Measurements from ENCODE around the gene RPTOR.
"Not testable (repeated sequence)": the region's sequence is repeated elsewhere in the genome, so short reads cannot be mapped to it uniquely, and the experiment has no call there.

Gene RPTOR

DNA sequence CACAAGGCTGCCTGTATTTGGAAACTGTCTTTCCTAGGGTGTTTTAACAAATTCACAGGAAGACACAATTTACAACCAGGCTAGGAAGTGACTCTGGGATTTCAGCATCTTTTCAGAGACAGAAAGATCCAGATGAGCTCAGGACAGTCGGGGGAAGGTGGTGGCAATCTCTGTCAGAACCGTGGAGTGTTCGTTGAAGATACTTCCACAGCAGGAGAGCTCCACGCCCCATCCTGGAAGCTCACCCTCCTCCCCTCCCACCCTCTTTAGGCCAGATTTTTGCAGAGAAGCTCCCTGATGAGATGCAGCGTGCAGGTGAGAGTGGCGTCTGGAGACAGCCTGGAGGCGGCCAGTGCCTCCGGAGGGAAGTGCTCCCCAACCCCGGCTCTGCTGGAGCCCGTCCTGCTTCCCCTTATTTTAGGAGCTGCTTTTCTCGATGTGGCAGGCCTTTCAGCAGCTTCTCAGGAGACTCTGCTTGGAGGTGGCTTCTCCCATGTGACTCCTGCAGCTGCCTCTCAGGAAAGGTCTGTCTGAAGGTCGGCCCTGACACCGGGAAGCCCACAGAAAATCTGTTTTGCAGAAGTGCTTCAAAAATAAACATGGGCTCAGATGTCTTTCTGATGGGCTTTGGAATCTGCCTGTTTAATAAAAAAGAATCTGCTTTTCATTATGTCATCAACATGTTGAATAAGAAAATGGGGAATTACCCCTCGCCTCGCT lies 260.6 kb downstream of the RPTOR start:
- DNase-seq, result no peak

- no peak for DNase-seq
Observed at GRCh38 chr17:80807014-80807413, 262.4 kb downstream of the RPTOR start.

DNA sequence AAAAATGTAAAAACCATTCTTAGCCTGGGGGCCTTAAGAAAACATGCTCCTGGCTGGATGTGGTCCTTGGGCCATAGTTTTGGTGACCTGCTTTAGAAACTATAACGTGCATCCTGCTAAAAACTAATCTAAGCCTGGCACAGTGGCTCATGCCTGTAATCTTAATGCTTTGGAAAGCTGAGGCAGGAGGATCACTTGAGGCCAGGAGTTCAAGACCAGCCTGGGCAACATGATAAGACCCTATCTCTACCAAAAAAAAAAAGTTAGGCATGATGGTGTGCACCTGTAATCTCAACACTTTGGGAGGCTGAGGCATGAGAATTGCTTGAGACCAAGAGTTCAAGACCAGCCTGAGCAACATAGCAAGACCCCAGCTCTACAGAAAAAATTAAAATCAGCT lies 263.2 kb downstream of the RPTOR start:
- no peak for DNase-seq

DNA sequence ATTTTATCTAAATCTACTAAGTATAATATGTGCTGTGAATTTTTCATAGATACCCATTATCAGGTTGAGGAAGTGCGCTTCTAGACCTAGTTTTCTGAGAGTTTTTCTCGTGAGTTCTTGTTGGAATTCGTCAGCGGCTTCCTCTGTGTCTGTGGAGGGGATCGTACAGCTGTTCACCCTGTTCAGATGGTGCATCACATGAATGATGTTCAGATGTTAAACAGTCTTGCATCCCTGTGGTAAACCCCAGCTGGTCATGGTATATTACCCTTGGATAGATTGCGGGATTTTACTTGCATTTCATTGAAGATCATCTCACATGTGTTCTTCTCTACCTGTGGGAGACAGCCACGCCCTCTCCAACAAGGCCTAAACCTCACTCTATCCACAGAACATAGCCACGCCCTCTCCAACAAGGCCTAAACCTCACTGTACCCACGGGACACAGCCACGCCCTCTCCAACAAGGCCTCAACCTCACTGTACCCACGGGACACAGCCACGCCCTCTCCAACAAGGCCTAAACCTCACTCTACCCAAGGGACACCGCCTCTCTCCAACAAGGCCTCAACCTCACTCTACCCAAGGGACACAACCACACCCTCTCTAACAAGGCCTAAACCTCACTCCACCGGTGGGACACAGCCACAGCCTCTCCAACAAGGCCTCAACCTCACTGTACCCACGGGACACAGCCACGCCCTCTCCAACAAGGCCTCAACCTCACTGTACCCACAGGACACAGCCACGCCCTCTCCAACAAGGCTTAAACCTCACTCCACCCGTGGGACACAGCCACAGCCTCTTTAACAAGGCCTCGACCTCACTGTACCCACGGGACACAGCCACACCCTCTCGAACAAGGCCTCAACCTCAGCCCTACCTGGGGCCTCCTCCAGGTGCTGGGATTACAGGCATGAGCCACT lies 266.8 kb downstream of the RPTOR start:
- no peak for DNase-seq

DNA sequence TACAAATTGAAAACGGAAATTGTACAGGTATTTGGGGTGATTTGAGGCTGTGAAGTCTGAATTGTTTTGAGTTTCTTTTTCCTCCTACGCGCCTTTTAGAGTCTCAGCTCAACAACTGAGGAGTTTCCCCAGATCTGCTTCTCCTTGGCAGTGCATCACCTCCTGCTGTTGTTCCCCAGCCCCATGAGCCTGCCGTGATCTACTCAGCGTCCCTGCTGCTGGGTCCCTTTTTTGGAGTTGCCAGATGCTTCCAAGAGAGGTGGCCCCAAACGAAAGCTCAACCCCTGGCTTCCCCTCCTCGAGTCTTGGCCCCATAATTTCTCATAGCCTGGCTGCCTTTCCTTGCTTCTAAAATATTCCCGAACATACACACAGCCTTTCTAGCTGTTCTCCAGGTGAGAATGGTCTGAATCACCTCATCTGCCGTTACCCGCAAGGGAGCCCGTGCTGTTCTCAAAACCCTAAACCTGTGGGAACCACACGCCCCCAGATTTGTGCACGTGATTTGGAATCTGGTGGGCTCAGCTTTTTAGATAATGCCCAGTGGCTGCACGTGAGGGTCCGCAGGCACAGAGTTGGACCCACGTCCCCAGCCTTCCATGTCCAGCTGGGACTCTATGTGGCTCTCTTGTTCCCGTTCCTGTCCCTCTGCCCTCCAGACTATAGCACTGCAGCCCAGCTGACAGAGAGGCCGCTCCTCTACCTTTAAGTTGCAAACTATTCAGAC lies 267.9 kb downstream of the RPTOR start:
- no peak for DNase-seq

GRCh38 chr17:80813318-80813717 lies 268.7 kb downstream of the RPTOR start:
- no peak for DNase-seq

GRCh38 chr17:80814491-80814890 lies 269.9 kb downstream of the RPTOR start:
- no peak for DNase-seq

GRCh38 chr17:80815151-80815681 lies 270.6 kb downstream of the RPTOR start:
- DNase-seq, result no peak

DNA sequence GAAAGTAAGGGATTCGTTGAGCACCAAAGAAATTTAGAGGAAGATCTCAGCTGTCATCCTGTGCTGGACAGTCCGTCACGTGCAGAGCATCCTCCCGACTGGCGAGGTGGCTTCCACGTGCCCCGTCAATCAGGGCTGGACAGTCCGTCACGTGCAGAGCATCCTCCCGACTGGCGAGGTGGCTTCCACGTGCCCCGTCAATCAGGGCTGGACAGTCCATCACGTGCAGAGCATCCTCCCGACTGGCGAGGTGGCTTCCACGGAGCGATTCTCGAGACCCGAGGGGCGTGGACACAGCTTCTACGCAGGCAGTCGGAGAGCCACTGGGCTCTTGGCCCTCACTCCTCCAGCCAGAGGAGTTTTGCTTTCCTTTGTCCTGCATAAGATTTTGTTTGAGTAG lies 271.1 kb downstream of the RPTOR start:
- not testable (repeated sequence) for DNase-seq

- no peak for DNase-seq
Observed at GRCh38 chr17:80816241-80817103, 271.8 kb downstream of the RPTOR start.

DNA sequence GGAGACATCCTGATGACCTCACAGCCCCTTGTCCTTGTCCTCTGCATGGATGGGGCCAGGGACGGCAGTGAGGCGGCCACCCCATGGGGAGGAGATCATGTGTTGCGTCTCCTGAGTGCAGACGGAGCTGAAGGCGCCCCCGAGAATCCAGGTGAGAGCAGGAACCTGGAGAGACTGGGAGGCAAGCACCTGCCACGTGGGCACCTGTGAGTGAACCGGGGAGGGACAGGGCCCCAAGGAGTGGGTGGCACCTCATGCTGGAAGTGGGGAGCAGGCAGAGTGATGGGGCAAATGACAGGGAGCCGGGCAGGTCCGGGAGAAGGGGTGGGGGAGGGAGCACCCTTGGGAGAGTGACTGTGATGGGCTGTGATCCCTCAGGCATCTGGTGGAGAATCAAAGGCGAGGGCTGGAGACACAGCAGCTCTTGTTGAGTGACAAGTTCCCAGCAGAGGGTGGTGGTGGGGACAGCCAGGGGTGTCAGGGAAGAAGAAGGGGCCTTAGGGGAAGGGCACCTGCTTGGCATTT lies 272.7 kb downstream of the RPTOR start:
- DNase-seq, result no peak

DNA sequence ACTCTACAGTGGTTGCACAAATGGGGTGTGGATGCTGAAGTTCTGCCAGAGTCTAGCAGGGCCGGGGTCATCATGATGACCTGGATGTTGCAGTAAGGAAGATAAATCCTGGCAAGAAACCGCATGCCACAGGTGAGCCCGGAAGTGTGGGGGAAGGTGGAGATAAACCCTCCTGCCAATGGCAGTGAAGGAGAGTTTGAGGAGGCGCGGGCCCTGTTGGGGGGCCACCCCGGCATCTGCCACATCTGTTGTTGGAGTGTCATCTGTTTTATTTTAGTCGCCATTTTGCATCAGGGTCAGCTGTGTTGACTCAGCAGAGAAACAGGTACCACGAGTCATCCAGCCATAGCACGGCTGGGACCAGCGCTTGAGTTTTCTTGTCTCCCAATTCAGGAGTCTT lies 273.2 kb downstream of the RPTOR start:
- no peak for DNase-seq

- no peak for DNase-seq
Observed at GRCh38 chr17:80818871-80819270, 274.2 kb downstream of the RPTOR start.

- peak; percentile 16 to 46 for DNase-seq
Observed at GRCh38 chr17:80819422-80820164, 275.0 kb downstream of the RPTOR start.

DNA sequence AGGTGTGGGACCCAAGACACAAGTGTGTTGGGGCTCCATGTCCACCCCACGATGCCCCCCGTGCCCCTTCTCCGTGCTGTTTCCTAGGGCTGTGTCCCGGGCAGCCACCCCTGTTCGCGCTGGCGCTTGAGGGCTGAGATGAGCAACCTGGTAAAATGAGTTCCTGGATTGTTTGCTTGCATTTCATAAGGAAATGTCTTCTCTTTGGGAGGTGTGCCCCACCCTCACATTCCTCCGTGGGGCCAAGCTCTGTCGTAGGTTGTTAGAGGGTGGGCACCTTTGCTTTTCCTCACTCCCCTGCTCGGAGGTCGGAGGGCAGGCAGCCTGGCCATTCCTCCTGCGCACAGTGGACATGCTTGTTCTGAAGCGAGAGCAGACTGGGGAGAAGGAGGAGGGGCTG lies 275.7 kb downstream of the RPTOR start:
- DNase-seq, result no peak

DNA sequence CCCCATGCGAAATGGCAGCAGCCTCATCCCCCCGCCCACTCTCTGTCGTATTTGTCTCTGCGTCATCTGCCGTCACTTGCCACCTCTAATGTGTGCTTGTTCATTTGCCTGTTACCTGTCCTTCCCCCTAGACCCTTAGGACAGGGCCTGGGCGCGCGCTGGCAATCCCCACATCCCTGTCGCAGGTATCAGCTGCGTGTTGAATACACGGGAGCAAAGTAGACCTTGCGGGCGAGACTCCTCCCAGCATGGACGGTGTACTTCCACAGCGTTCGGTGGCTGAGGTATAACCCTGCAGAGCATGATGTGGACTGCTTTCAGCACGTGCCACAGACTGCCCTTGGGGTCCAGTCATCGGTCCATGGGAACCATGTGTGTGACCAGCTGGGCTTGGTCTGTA lies 276.9 kb downstream of the RPTOR start:
- no peak for DNase-seq

DNA sequence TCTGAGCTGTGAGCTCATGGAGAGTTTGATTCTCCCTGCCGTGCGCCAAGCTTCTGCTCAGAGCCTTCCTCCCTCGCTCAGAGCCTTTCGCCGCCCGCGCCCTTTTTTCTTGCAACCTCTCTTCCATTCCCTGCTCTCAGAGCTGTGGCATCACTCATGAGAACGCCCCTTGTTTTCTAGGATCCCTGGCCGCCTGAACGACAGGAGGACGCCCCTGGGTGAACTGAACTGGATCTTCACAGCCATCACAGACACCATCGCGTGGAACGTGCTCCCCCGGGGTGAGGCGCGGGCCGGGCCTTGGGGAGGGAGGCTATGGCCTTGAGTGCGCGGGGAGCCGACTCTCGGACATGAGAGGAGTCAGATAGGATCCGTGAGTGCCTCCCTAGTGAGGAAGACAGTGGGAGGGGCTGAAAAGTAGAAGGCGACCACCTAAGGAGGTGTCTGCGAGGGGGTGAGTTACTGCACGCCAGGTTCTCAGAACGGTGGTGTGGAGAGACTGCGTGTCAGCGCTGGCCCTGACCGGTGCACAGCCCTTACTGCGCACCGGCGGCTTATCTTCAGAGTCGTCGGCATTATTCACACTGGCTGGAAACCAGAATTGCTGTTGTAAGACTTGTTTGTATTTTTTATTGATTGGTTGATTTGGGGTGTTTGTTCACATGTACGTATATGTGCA lies 277.5 kb downstream of the RPTOR start:
- no peak for DNase-seq

- no peak for DNase-seq
Observed at GRCh38 chr17:80822700-80823410, 278.2 kb downstream of the RPTOR start.

- DNase-seq, result no peak
Observed at GRCh38 chr17:80824549-80825470, 280.2 kb downstream of the RPTOR start.

Measured in inflammatory macrophage treated with lipopolysaccharide for 1 hour (primary cell).